ENCODE measurements around the gene TIMMDC1. TPM values are rescaled to one million over a fixed set of nuclear protein-coding genes. Genes with fewer than 3 reads are reported as not detected.
A peak's percentile ranks its signal among the peaks of the same experiment; 100 is the strongest.

TIMMDC1 gene
- total RNA-seq, 2 experiments from 2014 or later: 14.4 to 18.3 TPM

DNA sequence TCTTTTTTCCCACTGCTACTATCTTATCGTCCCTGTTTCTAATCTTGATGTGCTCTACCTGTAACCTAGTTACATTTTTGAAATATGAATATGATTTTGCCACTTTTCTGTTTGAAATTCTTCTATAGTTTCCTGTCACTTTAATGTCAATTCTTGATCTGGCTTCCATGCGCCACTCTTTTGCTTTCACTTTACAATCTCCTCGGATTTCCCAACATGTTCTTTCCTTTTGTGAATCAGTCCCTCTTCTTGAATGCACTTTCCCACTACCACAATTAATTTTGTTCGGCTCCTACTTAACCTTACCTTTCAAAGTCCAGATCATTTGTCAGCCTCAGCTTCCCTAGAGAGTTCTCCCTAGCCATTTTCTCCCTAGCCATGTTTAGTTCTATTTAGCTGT, 8.3 kb downstream of the TIMMDC1 start:
- H3K4me3 ChIP-seq (ENCODE audit: low read length): no peak overlapping the region
- Mint-ChIP-seq H3K9me3 (no peaks in the 10 kb centered on the region), H3K27ac (peak overlapping the region; percentile 17), H3K4me1 (ENCODE audit: low read depth) (peaks cover 43% of the 10 kb centered on the region), H3K4me3 (peak overlapping the region; percentile 35), H3K27me3 (no peaks in the 10 kb centered on the region), H3K36me3 (ENCODE audit: low read depth) (peaks cover 77% of the 10 kb centered on the region)
- peaks cover 54% of the 10 kb centered on the region for H3K36me3 ChIP-seq (ENCODE audit: insufficient read depth, low read length)
- ChIA-PET POLR2A (no interaction called here), CTCF (no interaction called here)
- H3K27me3 ChIP-seq (ENCODE audit: control insufficient read depth in 1 of 2, insufficient read depth in 2 of 2, low read length in 2 of 2): no peaks in the 10 kb centered on the region
- H3K27ac ChIP-seq (ENCODE audit: low read depth in 1 of 2, low read length in 2 of 2): no peak overlapping the region
- TF ChIP-seq, protein P1, sequence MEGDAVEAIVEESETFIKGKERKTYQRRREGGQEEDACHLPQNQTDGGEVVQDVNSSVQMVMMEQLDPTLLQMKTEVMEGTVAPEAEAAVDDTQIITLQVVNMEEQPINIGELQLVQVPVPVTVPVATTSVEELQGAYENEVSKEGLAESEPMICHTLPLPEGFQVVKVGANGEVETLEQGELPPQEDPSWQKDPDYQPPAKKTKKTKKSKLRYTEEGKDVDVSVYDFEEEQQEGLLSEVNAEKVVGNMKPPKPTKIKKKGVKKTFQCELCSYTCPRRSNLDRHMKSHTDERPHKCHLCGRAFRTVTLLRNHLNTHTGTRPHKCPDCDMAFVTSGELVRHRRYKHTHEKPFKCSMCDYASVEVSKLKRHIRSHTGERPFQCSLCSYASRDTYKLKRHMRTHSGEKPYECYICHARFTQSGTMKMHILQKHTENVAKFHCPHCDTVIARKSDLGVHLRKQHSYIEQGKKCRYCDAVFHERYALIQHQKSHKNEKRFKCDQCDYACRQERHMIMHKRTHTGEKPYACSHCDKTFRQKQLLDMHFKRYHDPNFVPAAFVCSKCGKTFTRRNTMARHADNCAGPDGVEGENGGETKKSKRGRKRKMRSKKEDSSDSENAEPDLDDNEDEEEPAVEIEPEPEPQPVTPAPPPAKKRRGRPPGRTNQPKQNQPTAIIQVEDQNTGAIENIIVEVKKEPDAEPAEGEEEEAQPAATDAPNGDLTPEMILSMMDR (IDR thresholded peaks at IDR 0.05): no peak
- ATAC-seq (ENCODE audit: poor library complexity) (no peak), DNase-seq (no peak)
- intact Hi-C loops (cut with DNase I, micrococcal nuclease): no loop called here
- no peaks in the 10 kb centered on the region for H3K9me3 ChIP-seq (ENCODE audit: control insufficient read depth in 1 of 2, insufficient read depth in 1 of 2, low read length in 2 of 2)
- H3K4me1 ChIP-seq (ENCODE audit: insufficient read depth, low read length): peaks cover 5% of the 10 kb centered on the region

GRCh38 chr3:119507404-119507803, 9.1 kb downstream of the TIMMDC1 start:
- ChIA-PET CTCF (no interaction called here), POLR2A (no interaction called here)
- Histone ChIP-seq H3K36me3 (ENCODE audit: insufficient read depth, low read length) (peaks cover 54% of the 10 kb centered on the region), H3K9me3 (ENCODE audit: control insufficient read depth in 1 of 2, insufficient read depth in 1 of 2, low read length in 2 of 2) (no peaks in the 10 kb centered on the region), H3K27ac (ENCODE audit: low read depth in 1 of 2, low read length in 2 of 2) (no peak overlapping the region), H3K4me1 (ENCODE audit: insufficient read depth, low read length) (peaks cover 5% of the 10 kb centered on the region), H3K27me3 (ENCODE audit: control insufficient read depth in 1 of 2, insufficient read depth in 2 of 2, low read length in 2 of 2) (no peaks in the 10 kb centered on the region), H3K4me3 (ENCODE audit: low read length) (no peak overlapping the region)
- Mint-ChIP-seq H3K27me3 (no peaks in the 10 kb centered on the region), H3K36me3 (ENCODE audit: low read depth) (peaks cover 81% of the 10 kb centered on the region), H3K4me1 (ENCODE audit: low read depth) (peaks cover 40% of the 10 kb centered on the region), H3K4me3 (no peak overlapping the region), H3K9me3 (no peaks in the 10 kb centered on the region), H3K27ac (peak overlapping the region; percentile 7)
- TF ChIP-seq, protein P1 (IDR thresholded peaks at IDR 0.05): no peak
- ATAC-seq (ENCODE audit: poor library complexity) (no peak), DNase-seq (no peak)
- intact Hi-C loops (cut with DNase I, micrococcal nuclease): no loop called here

DNA sequence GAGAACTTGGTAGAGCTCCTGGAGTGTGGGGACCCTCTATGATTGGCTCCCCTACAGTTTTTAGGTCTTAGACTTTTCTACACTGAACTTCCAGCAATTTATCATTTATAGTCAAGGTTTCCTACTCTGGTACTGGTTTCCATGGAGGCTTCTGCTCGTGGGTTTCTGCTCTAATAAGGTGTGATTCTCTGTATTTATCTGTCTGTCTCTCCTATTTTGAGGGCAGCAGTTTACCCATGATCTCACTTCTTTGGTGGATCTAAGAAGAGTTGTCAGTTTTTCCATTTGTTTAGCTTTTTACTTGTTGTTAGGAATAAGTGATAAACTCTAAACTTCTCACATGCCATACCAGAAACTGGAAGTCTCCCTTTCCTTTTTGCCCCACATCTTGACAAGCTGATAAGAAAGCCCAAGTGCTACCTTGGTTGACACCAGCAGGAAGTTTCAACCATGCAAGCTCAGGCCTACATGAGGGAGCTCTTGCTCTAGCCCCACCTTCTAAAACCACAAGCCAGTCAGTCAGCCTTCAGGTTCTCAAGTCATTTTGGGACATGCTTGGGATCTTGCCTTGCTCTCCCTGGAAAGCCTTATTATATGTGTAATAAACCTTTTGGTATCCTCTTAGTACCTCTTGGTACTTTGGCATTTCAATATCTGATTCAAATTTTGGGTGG, 10.0 kb downstream of the TIMMDC1 start:
- peaks cover 5% of the 10 kb centered on the region for H3K4me1 ChIP-seq (ENCODE audit: insufficient read depth, low read length)
- H3K9me3 Mint-ChIP-seq: no peaks in the 10 kb centered on the region
- DNase-seq: peak in 2 of 14 experiments; percentile 11 to 20
- peaks cover 40% of the 10 kb centered on the region for H3K4me1 Mint-ChIP-seq (ENCODE audit: low read depth)
- ChIA-PET CTCF (no interaction called here), POLR2A (interaction anchor here (1.0 kb wide), 1 partner anchor 9 kb away, joined by 3 read pairs; no protein-coding TSS in a partner anchor)
- no peak for ATAC-seq (ENCODE audit: poor library complexity)
- no peaks in the 10 kb centered on the region for H3K9me3 ChIP-seq (ENCODE audit: control insufficient read depth in 1 of 2, insufficient read depth in 1 of 2, low read length in 2 of 2)
- peaks cover 84% of the 10 kb centered on the region for H3K36me3 Mint-ChIP-seq (ENCODE audit: low read depth)
- H3K27me3 ChIP-seq (ENCODE audit: control insufficient read depth in 1 of 2, insufficient read depth in 2 of 2, low read length in 2 of 2): no peaks in the 10 kb centered on the region
- H3K27ac Mint-ChIP-seq: no peak overlapping the region
- TF ChIP-seq, protein P1 (IDR thresholded peaks at IDR 0.05): no peak
- no peak overlapping the region for H3K4me3 Mint-ChIP-seq
- no peaks in the 10 kb centered on the region for H3K27me3 Mint-ChIP-seq
- H3K27ac ChIP-seq (ENCODE audit: low read depth in 1 of 2, low read length in 2 of 2): no peak overlapping the region
- peaks cover 54% of the 10 kb centered on the region for H3K36me3 ChIP-seq (ENCODE audit: insufficient read depth, low read length)
- no peak overlapping the region for H3K4me3 ChIP-seq (ENCODE audit: low read length)
- intact Hi-C loops (cut with DNase I, micrococcal nuclease): no loop called here

Measured in CD4-positive, alpha-beta T cell (primary cell).